Liver (tissue), 9 donors: Measurements from ENCODE around the gene TRAPPC10. TPM values are rescaled to one million over a fixed set of nuclear protein-coding genes. Genes with fewer than 3 reads are reported as not detected.

Experiments used
- DNase-seq: peaks from one replicate; pipeline ENCODE4 v3.0.0-alpha.2; 2017; ENCODE audit warnings: low spot score
- H3K27ac ChIP-seq, 2 donors: one replicate each; pipeline ENCODE4 v1.7.0; 2013; ENCODE audit warnings: inconsistent platforms in 2 of 2, low read length in 2 of 2, control low read depth in 1 of 2, low read depth in 1 of 2, mild to moderate bottlenecking in 1 of 2
- H3K27me3 ChIP-seq, 4 donors: one replicate each; pipeline versions ENCODE4 v1.6.1 to v1.7.0; 2013; ENCODE audit warnings: low read length in 3 of 4, inconsistent platforms in 1 of 4, mild to moderate bottlenecking in 1 of 4, moderate library complexity in 1 of 4; ENCODE audit not compliant: control insufficient read depth in 4 of 4, insufficient read depth in 4 of 4
- H3K36me3 ChIP-seq, 4 donors: one replicate each; pipeline versions ENCODE4 v1.6.1 to v1.7.0; 2013; ENCODE audit warnings: low read length in 3 of 4, mild to moderate bottlenecking in 3 of 4, low read depth in 1 of 4, moderate library complexity in 1 of 4; ENCODE audit not compliant: control insufficient read depth in 4 of 4, insufficient read depth in 3 of 4
- H3K4me1 ChIP-seq, 4 donors: one replicate each; pipeline versions ENCODE4 v1.6.1 to v1.7.0; 2013; ENCODE audit warnings: low read length in 3 of 4, mild to moderate bottlenecking in 3 of 4, moderate library complexity in 1 of 4; ENCODE audit not compliant: control insufficient read depth in 4 of 4, insufficient read depth in 4 of 4
- H3K4me3 ChIP-seq, 3 donors: one replicate each; pipeline versions ENCODE4 v1.6.1 to v1.7.0; 2013; ENCODE audit warnings: low read length in 3 of 3, control low read depth in 1 of 3, low read depth in 1 of 3, mild to moderate bottlenecking in 1 of 3
- H3K9ac ChIP-seq, 2 donors: one replicate each; pipeline ENCODE4 v1.7.0; 2013; ENCODE audit warnings: low read length in 2 of 2, mild to moderate bottlenecking in 2 of 2, moderate library complexity in 2 of 2, control low read depth in 1 of 2, low read depth in 1 of 2
- H3K9me3 ChIP-seq, 4 donors: one replicate each; pipeline versions ENCODE4 v1.6.1 to v1.7.0; 2013; ENCODE audit warnings: low read length in 3 of 4; ENCODE audit not compliant: control insufficient read depth in 4 of 4
- ATF3 ChIP-seq: IDR thresholded peaks from 2 replicates; pipeline ENCODE4 v1.6.1; 2016; ENCODE audit warnings: antibody characterized with exemption
- EGR1 ChIP-seq, 2 donors: IDR thresholded peaks; 2 replicates each; pipeline ENCODE4 v1.6.1; 2016 to 2018; ENCODE audit warnings: antibody characterized with exemption in 2 of 2, low read depth in 2 of 2
- FOXA1 ChIP-seq: IDR thresholded peaks from 2 replicates; pipeline ENCODE4 v1.6.1; 2016; ENCODE audit warnings: antibody characterized with exemption
- FOXA2 ChIP-seq: IDR thresholded peaks from 2 replicates; pipeline ENCODE4 v1.6.1; 2016; ENCODE audit warnings: antibody characterized with exemption
- GABPA ChIP-seq, 2 donors: IDR thresholded peaks in 1 of 2; conservative IDR thresholded peaks in 1 of 2; 2 replicates each; pipeline ENCODE4 v1.6.1; 2016; ENCODE audit warnings: antibody characterized with exemption in 2 of 2, mild to moderate bottlenecking in 1 of 2, moderate library complexity in 1 of 2
- HNF4A ChIP-seq, 2 donors: conservative IDR thresholded peaks; 2 replicates each; pipeline ENCODE4 v1.6.1; 2016; ENCODE audit warnings: antibody characterized with exemption in 2 of 2, mild to moderate bottlenecking in 2 of 2
- JUND ChIP-seq, 2 donors: IDR thresholded peaks; 2 replicates each; pipeline ENCODE4 v1.6.1; 2016; ENCODE audit warnings: antibody characterized with exemption in 2 of 2
- MAX ChIP-seq: IDR thresholded peaks from 2 replicates; pipeline ENCODE4 v1.6.1; 2016; ENCODE audit warnings: antibody characterized with exemption
- NR2F2 ChIP-seq: IDR thresholded peaks from 2 replicates; pipeline ENCODE4 v1.6.1; 2016; ENCODE audit warnings: antibody characterized with exemption
- RAD21 ChIP-seq, 2 donors: IDR thresholded peaks; 2 replicates each; pipeline ENCODE4 v1.6.1; 2016; ENCODE audit warnings: antibody characterized with exemption in 2 of 2, mild to moderate bottlenecking in 2 of 2
- REST ChIP-seq: IDR thresholded peaks from 2 replicates; pipeline ENCODE4 v1.6.1; 2016; ENCODE audit warnings: antibody characterized with exemption, mild to moderate bottlenecking
- RXRA ChIP-seq, 2 donors: IDR thresholded peaks; 2 replicates each; pipeline ENCODE4 v1.6.1; 2017 to 2018; ENCODE audit warnings: antibody characterized with exemption in 2 of 2, mild to moderate bottlenecking in 1 of 2
- SP1 ChIP-seq: IDR thresholded peaks from 2 replicates; pipeline ENCODE4 v1.6.1; 2018; ENCODE audit warnings: antibody characterized with exemption, mild to moderate bottlenecking
- TAF1 ChIP-seq: conservative IDR thresholded peaks from 2 replicates; pipeline ENCODE4 v1.6.1; 2016; ENCODE audit warnings: antibody characterized with exemption, mild to moderate bottlenecking
- YY1 ChIP-seq: IDR thresholded peaks from 2 replicates; pipeline ENCODE4 v1.6.1; 2016; ENCODE audit warnings: antibody characterized with exemption, mild to moderate bottlenecking
- WGBS: extraction: QIAGEN DNeasy Blood & Tissue Kit; methylation state at CpG from one replicate; pipeline ENCODE4 v1.1.7; 2013; 5-methylcytosine and 5-hydroxymethylcytosine counted together
- polyA plus RNA-seq, 2 donors: library from polyadenylated mRNA; stranded (reverse) in 1 of 2; unstranded in 1 of 2; fragments of 200-250 nt in 1 of 2; fragments of >200 nt in 1 of 2; fragmentation: Nextera tagmentation in 1 of 2; extraction: Ambion mirVana in 1 of 2; gene quantifications; one replicate each; pipeline versions ENCODE4 v1.2.1 to v1.2.3, GENCODE V29; 2013 to 2015
- total RNA-seq, 2 donors: library from RNA; depleted of rRNA; stranded (reverse); fragments of >200 nt; gene quantifications; one replicate each; pipeline ENCODE4 v1.2.3, GENCODE V29; 2014
- donor health status: healthy.
- donor health status: healthy.
- donor health status: healthy.
- donor health status: healthy.
- donor health status: healthy.

Gene TRAPPC10
- total and polyA plus RNA-seq, 4 donors = 4.9 to 24.9 (median 11.9) TPM

GRCh38 chr21:44049182-44049581 is 37.1 kb downstream of the TRAPPC10 start:
- no peak overlapping the region for H3K4me3 ChIP-seq
- H3K4me1 ChIP-seq = peaks cover 0 to 9% (median 3%) of the 10 kb centered on the region in 4 donors
- no peaks in the 10 kb centered on the region for H3K27me3 ChIP-seq
- no peak overlapping the region for H3K27ac ChIP-seq
- H3K36me3 ChIP-seq = peaks cover 3 to 20% (median 4%) of the 10 kb centered on the region in 4 donors
- 91% methylated on average over 5 of the region's 5 CpGs for WGBS
- H3K9ac ChIP-seq = no peak overlapping the region
- no peak for TF ChIP-seq RAD21 (IDR thresholded peaks at IDR 0.05)
- TF ChIP-seq YY1 = no peak
- no peak for TF ChIP-seq RXRA (IDR thresholded peaks at IDR 0.05)
- TF ChIP-seq MAX = no peak
- TF ChIP-seq EGR1 (IDR thresholded peaks at IDR 0.05; ENCODE audit: low read depth in 2 of 2) = no peak
- no peak for TF ChIP-seq FOXA2
- TF ChIP-seq NR2F2 = no peak
- TF ChIP-seq JUND (IDR thresholded peaks at IDR 0.05) = no peak
- TF ChIP-seq GABPA (IDR thresholded peaks at IDR 0.05 in 1 of 2, conservative IDR thresholded peaks at IDR 0.05 in 1 of 2) = no peak
- DNase-seq = no peak
- H3K9me3 ChIP-seq = no peaks in the 10 kb centered on the region

- WGBS = 98% methylated on average over 3 of the region's 3 CpGs
- H3K4me1 ChIP-seq = peaks cover 0 to 9% (median 3%) of the 10 kb centered on the region in 4 donors
- no peak overlapping the region for H3K4me3 ChIP-seq
- no peak overlapping the region for H3K27ac ChIP-seq
- H3K9me3 ChIP-seq = no peaks in the 10 kb centered on the region
- DNase-seq = no peak
- peaks cover 2 to 20% (median 4%) of the 10 kb centered on the region in 4 donors for H3K36me3 ChIP-seq
- H3K9ac ChIP-seq = no peak overlapping the region
- no peak for TF ChIP-seq NR2F2
- no peak for TF ChIP-seq MAX
- no peak for TF ChIP-seq TAF1
- TF ChIP-seq SP1 = no peak
- TF ChIP-seq ATF3 = no peak
- TF ChIP-seq HNF4A (conservative IDR thresholded peaks at IDR 0.05) = no peak
- TF ChIP-seq GABPA (IDR thresholded peaks at IDR 0.05 in 1 of 2, conservative IDR thresholded peaks at IDR 0.05 in 1 of 2) = no peak
- no peak for TF ChIP-seq FOXA1
- H3K27me3 ChIP-seq = no peaks in the 10 kb centered on the region
These were observed 37.5 kb downstream of the TRAPPC10 start for GRCh38 chr21:44049606-44050005.

GRCh38 chr21:44050276-44050675 is 38.2 kb downstream of the TRAPPC10 start:
- Histone ChIP-seq H3K9me3 (no peaks in the 10 kb centered on the region), H3K9ac (no peak overlapping the region), H3K4me3 (no peak overlapping the region), H3K27me3 (no peaks in the 10 kb centered on the region), H3K4me1 (peaks cover 0 to 9% (median 3%) of the 10 kb centered on the region in 4 donors), H3K36me3 (peaks cover 2 to 23% (median 4%) of the 10 kb centered on the region in 4 donors), H3K27ac (no peak overlapping the region)
- TF ChIP-seq REST (no peak), SP1 (no peak), YY1 (no peak)
- no peak for DNase-seq
- WGBS = 84% methylated on average over 5 of the region's 5 CpGs
